Breast epithelium (tissue), 4 donors: ENCODE data around the gene RXFP1. TPM values are rescaled to one million over a fixed set of nuclear protein-coding genes. Genes with fewer than 3 reads are reported as not detected.

Source experiments
- DNase-seq, 2 donors: peaks; one replicate each; pipeline ENCODE4 v3.0.0-alpha.2; 2019; ENCODE audit warnings: low spot score in 2 of 2
- H3K27ac ChIP-seq, 2 donors: fragments of 200-600 bp; sonication (generic) in 1 of 2; one replicate each; pipeline ENCODE4 v1.5.1; 2016 to 2019; ENCODE audit warnings: mild to moderate bottlenecking in 1 of 2
- H3K27me3 ChIP-seq, 2 donors: fragments of 200-600 bp; sonication (generic) in 1 of 2; one replicate each; pipeline versions ENCODE4 v1.5.1 to v1.6.0; 2017 to 2019; ENCODE audit warnings: control low read depth in 1 of 2, mild to moderate bottlenecking in 1 of 2
- H3K36me3 ChIP-seq: fragments of 200-600 bp; one replicate; pipeline ENCODE4 v1.5.1; 2019
- H3K4me1 ChIP-seq, 2 donors: fragments of 200-600 bp; sonication (generic); one replicate each; pipeline ENCODE4 v1.5.1; 2016 to 2019; ENCODE audit warnings: control low read depth in 1 of 2
- H3K4me3 ChIP-seq, 3 donors: fragments of 200-600 bp; sonication (generic); 1 replicate in 2 of 3; 2 replicates in 1 of 3; pipeline ENCODE4 v1.5.1; 2016 to 2019; ENCODE audit warnings: mild to moderate bottlenecking in 3 of 3, moderate library complexity in 2 of 3
- H3K9me3 ChIP-seq, 2 donors: fragments of 200-600 bp; sonication (generic) in 1 of 2; one replicate each; pipeline ENCODE4 v1.5.1; 2016 to 2019; ENCODE audit warnings: control low read depth in 1 of 2
- CTCF ChIP-seq, 3 donors: fragments of 450-650 bp; IDR thresholded peaks; one replicate each; pipeline ENCODE4 v1.5.1; 2016 to 2017; ENCODE audit warnings: antibody characterized with exemption in 3 of 3, mild to moderate bottlenecking in 3 of 3, moderate library complexity in 3 of 3
- POLR2A ChIP-seq: fragments of 450-650 bp; IDR thresholded peaks from one replicate; pipeline ENCODE4 v1.6.1; 2016; ENCODE audit warnings: antibody characterized with exemption, mild to moderate bottlenecking, moderate library complexity
- POLR2AphosphoS5 ChIP-seq, 3 donors: sonication (generic); formaldehyde crosslinking; IDR thresholded peaks; one replicate each; pipeline ENCODE4 v1.6.1; 2017; ENCODE audit warnings: antibody characterized with exemption in 3 of 3
- intact Hi-C: fragments of 100-400 bp; cut with DNase I; formaldehyde crosslinking; loops from one replicate; pipeline ENCODE4 v1.15.1; 2023; ENCODE audit warnings: low total_unique reads
- total RNA-seq, 3 donors: library from RNA; depleted of rRNA; stranded (reverse); fragments of >200 nt; gene quantifications; one replicate each; pipeline ENCODE4 v1.1.0, GENCODE V29; 2016

RXFP1 gene
- total RNA-seq, 3 donors from 2014 or later, result 0.15 TPM; not detected in 2

GRCh38 chr4:158534727-158535126, 13.0 kb downstream of the RXFP1 start:
- H3K4me3 ChIP-seq, result no peak overlapping the region
- DNase-seq, result no peak
- no peaks in the 10 kb centered on the region for H3K27me3 ChIP-seq
- no peak overlapping the region for H3K27ac ChIP-seq
- H3K4me1 ChIP-seq, result no peaks in the 10 kb centered on the region
- intact Hi-C loops, result no loop called here
- H3K36me3 ChIP-seq, result no peaks in the 10 kb centered on the region
- TF ChIP-seq POLR2AphosphoS5 (IDR thresholded peaks at IDR 0.05) (no peak), CTCF (IDR thresholded peaks at IDR 0.05) (no peak), POLR2A (no peak)
- no peaks in the 10 kb centered on the region for H3K9me3 ChIP-seq

- Histone ChIP-seq H3K9me3 (no peaks in the 10 kb centered on the region), H3K4me3 (no peak overlapping the region), H3K36me3 (no peaks in the 10 kb centered on the region), H3K4me1 (no peaks in the 10 kb centered on the region), H3K27ac (no peak overlapping the region), H3K27me3 (no peaks in the 10 kb centered on the region)
- DNase-seq, result no peak
- intact Hi-C loops, result no loop called here
- TF ChIP-seq POLR2AphosphoS5 (IDR thresholded peaks at IDR 0.05) (no peak), POLR2A (no peak), CTCF (IDR thresholded peaks at IDR 0.05) (no peak)
Observed at GRCh38 chr4:158535130-158535614, 13.5 kb downstream of the RXFP1 start.

DNA sequence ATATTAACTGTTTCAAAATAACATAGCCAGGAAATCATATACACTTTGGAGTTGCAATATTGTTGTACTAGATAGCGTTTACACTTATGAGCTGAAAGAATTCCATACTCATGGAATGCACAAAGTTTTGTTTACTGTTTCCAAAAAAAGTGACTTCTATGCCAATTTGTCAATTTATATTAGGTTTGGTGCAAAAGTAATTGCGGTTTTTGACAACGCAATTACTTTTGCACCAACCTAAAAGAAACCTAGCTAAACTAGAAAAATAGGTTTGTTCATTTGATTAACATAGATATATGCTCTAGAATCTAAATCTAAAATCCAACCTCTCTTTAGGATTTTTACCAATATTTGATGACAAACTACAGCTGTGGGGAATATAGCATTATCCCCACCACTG, 15.2 kb downstream of the RXFP1 start:
- Histone ChIP-seq H3K36me3 (no peaks in the 10 kb centered on the region), H3K27me3 (no peaks in the 10 kb centered on the region), H3K27ac (no peak overlapping the region), H3K9me3 (no peaks in the 10 kb centered on the region), H3K4me1 (no peaks in the 10 kb centered on the region), H3K4me3 (no peak overlapping the region)
- no peak for DNase-seq
- intact Hi-C loops, result no loop called here
- no peak for TF ChIP-seq POLR2A
- TF ChIP-seq POLR2AphosphoS5 (IDR thresholded peaks at IDR 0.05), result no peak
- TF ChIP-seq CTCF (IDR thresholded peaks at IDR 0.05), result no peak

- TF ChIP-seq CTCF (IDR thresholded peaks at IDR 0.05), result no peak
- TF ChIP-seq POLR2A, result no peak
- TF ChIP-seq POLR2AphosphoS5 (IDR thresholded peaks at IDR 0.05), result no peak
- DNase-seq, result no peak
- Histone ChIP-seq H3K27me3 (no peaks in the 10 kb centered on the region), H3K27ac (no peak overlapping the region), H3K9me3 (no peaks in the 10 kb centered on the region), H3K4me1 (no peaks in the 10 kb centered on the region), H3K36me3 (no peaks in the 10 kb centered on the region), H3K4me3 (no peak overlapping the region)
- intact Hi-C loops, result no loop called here
Observed at GRCh38 chr4:158538176-158538575, 16.5 kb downstream of the RXFP1 start.

DNA sequence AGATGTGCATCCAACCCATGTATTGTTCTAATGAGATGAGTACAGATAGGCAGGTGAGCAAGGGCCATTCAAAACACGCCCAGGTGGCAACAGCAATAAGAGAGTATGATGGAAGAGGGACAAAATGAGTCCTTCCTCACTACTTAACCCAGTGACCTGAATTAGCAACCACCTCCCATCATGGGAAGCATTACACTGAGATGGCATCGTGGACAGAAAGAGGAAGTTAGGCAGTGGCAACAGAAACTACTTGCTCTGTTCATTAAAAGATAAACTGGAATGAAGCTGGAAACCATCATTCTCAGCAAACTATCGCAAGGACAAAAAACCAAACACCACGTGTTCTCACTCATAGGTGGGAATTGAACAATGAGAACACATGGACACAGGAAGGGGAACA, 17.2 kb downstream of the RXFP1 start:
- Histone ChIP-seq H3K27ac (no peak overlapping the region), H3K36me3 (no peaks in the 10 kb centered on the region), H3K4me3 (no peak overlapping the region), H3K9me3 (no peaks in the 10 kb centered on the region), H3K4me1 (no peaks in the 10 kb centered on the region), H3K27me3 (no peaks in the 10 kb centered on the region)
- no peak for TF ChIP-seq POLR2AphosphoS5 (IDR thresholded peaks at IDR 0.05)
- no peak for TF ChIP-seq CTCF (IDR thresholded peaks at IDR 0.05)
- no peak for TF ChIP-seq POLR2A
- no peak for DNase-seq
- intact Hi-C loops, result no loop called here
